GM18505 (cell line): ENCODE data around the gene AP4B1.

Experiments
- ATAC-seq: cut with Tn5 transposase; IDR thresholded peaks from one replicate; pipeline ENCODE4 v1.9.1; 2021; ENCODE audit not compliant: unreplicated experiment
- POLR2A ChIP-seq: IDR thresholded peaks from 4 replicates; pipeline ENCODE4 v1.6.1; 2011; ENCODE audit warnings: borderline replicate concordance; ENCODE audit not compliant: insufficient read depth, insufficient read length; ENCODE audit errors: extremely low read depth

Gene AP4B1

GRCh38 chr1:113850127-113850796 lies 54.3 kb downstream of the AP4B1 start:
- TF ChIP-seq POLR2A = no peak
- ATAC-seq = no peak

- no peak for TF ChIP-seq POLR2A
- ATAC-seq = no peak
These were observed 55.5 kb downstream of the AP4B1 start for GRCh38 chr1:113849072-113849471.

DNA sequence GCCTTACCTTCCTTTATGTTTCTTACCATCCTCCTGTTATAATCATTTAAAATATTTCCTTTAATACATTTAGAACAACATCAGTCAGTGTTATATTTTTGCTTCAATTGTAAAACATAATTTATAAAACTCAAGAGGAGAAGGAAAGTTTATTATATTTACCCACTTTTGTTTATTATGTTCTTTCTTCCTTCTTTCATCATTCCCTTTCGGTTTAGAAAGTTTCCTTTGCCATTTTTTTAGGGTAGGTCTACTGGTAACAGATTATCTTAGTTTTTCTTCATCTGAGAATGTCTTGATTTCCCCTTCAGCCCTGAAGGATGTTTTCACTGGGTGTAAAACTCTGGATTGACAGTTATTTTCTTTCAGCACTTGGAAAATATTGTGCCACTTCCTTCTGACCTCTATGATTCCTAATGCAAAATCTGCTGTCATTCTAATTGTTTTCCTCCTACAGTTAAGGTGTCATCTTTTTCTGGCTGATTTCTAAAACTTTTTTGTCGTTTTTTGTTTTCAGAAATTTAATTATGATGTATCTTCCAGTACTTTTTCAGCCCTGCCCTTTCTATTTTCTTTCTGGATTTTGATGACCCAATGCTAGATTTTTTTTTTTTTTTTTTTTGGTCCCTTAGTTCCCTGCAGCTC lies 58.1 kb downstream of the AP4B1 start:
- ATAC-seq = no peak
- TF ChIP-seq POLR2A = no peak
